Thoracic aorta (tissue), 2 donors: ENCODE results near the gene ZNF83. TPM values are rescaled to one million over a fixed set of nuclear protein-coding genes. Genes with fewer than 3 reads are reported as not detected.

ENCODE experiments used
- ATAC-seq: fragments of 150-250 bp; one replicate; pipeline ENCODE4 v1.8.0; 2017; ENCODE audit warnings: low read depth; ENCODE audit not compliant: insufficient number of reproducible peaks, low FRiP score
- DNase-seq: peaks from one replicate; pipeline ENCODE4 v3.0.0-alpha.2; 2020; ENCODE audit warnings: low spot score
- H3K27ac ChIP-seq, 2 donors: fragments of 200-600 bp; sonication (generic); 1 replicate in 1 of 2; 2 replicates in 1 of 2; pipeline ENCODE4 v1.5.1; 2016; ENCODE audit warnings: mild to moderate bottlenecking in 2 of 2, moderate library complexity in 2 of 2
- H3K27me3 ChIP-seq: fragments of 200-600 bp; sonication (generic); replicated peaks from 2 replicates; pipeline ENCODE4 v1.6.0; 2016; ENCODE audit warnings: mild to moderate bottlenecking; ENCODE audit not compliant: insufficient read depth
- H3K36me3 ChIP-seq: fragments of 200-600 bp; sonication (generic); one replicate; pipeline ENCODE4 v1.5.1; 2016
- H3K4me1 ChIP-seq, 2 donors: fragments of 200-600 bp; sonication (generic); 1 replicate in 1 of 2; 2 replicates in 1 of 2; pipeline versions ENCODE4 v1.5.1 to v1.6.0; 2016; ENCODE audit warnings: low read depth in 2 of 2, mild to moderate bottlenecking in 1 of 2; ENCODE audit not compliant: control insufficient read depth in 1 of 2
- H3K4me3 ChIP-seq: fragments of 200-600 bp; sonication (generic); 2 replicates; pipeline ENCODE4 v1.5.1; 2016; ENCODE audit warnings: mild to moderate bottlenecking
- H3K9me3 ChIP-seq: fragments of 200-600 bp; sonication (generic); 2 replicates; pipeline ENCODE4 v1.5.1; 2016
- CTCF ChIP-seq: fragments of 200-600 bp; sonication (generic); IDR thresholded peaks from one replicate; pipeline ENCODE4 v1.5.1; 2019; ENCODE audit warnings: antibody characterized with exemption
- total RNA-seq, 2 donors: library from RNA; depleted of rRNA; stranded (reverse); fragments of >200 nt; gene quantifications; one replicate each; pipeline versions ENCODE4 v1.1.0 to v1.2.3, GENCODE V29; 2016

ZNF83 gene
- total RNA-seq, 2 donors from 2014 or later, result 70.0 to 143 TPM

- DNase-seq (no peak), ATAC-seq (no peak)
- no peak for TF ChIP-seq CTCF
- Histone ChIP-seq H3K4me3 (no peak overlapping the region), H3K27me3 (no peaks in the 10 kb centered on the region), H3K36me3 (peaks cover 24% of the 10 kb centered on the region), H3K27ac (no peak overlapping the region), H3K4me1 (no peaks in the 10 kb centered on the region), H3K9me3 (no peaks in the 10 kb centered on the region)
Observed at GRCh38 chr19:52659013-52659412, 20.9 kb upstream of the ZNF83 start.

GRCh38 chr19:52658595-52658994 lies 20.4 kb upstream of the ZNF83 start:
- Histone ChIP-seq H3K27me3 (no peaks in the 10 kb centered on the region), H3K27ac (no peak overlapping the region), H3K4me1 (no peaks in the 10 kb centered on the region), H3K36me3 (peaks cover 27% of the 10 kb centered on the region), H3K4me3 (no peak overlapping the region), H3K9me3 (no peaks in the 10 kb centered on the region)
- no peak for TF ChIP-seq CTCF
- no peak for ATAC-seq
- no peak for DNase-seq

- no peak overlapping the region for H3K4me3 ChIP-seq
- H3K36me3 ChIP-seq, result peaks cover 35% of the 10 kb centered on the region
- H3K27ac ChIP-seq, result no peak overlapping the region
- no peaks in the 10 kb centered on the region for H3K27me3 ChIP-seq
- H3K9me3 ChIP-seq, result no peaks in the 10 kb centered on the region
- peaks cover 6 to 17% of the 10 kb centered on the region in 2 donors for H3K4me1 ChIP-seq
- ATAC-seq, result no peak
- DNase-seq, result no peak
- no peak for TF ChIP-seq CTCF
Observed at GRCh38 chr19:52653161-52653560, 15.0 kb upstream of the ZNF83 start.

GRCh38 chr19:52651956-52652355 lies 13.8 kb upstream of the ZNF83 start:
- H3K4me3 ChIP-seq, result no peak overlapping the region
- H3K27me3 ChIP-seq, result no peaks in the 10 kb centered on the region
- DNase-seq (no peak), ATAC-seq (no peak)
- no peak overlapping the region for H3K27ac ChIP-seq
- peaks cover under 1% of the 10 kb centered on the region for H3K9me3 ChIP-seq
- H3K36me3 ChIP-seq, result peaks cover 35% of the 10 kb centered on the region
- no peak for TF ChIP-seq CTCF
- peaks cover 15 to 26% of the 10 kb centered on the region in 2 donors for H3K4me1 ChIP-seq

GRCh38 chr19:52648336-52649016 lies 10.3 kb upstream of the ZNF83 start:
- no peak for DNase-seq
- ATAC-seq, result peak; percentile 92

More at GRCh38 chr19:52648336-52649016, 10.3 kb upstream of the ZNF83 start:
- TF ChIP-seq CTCF, result no peak
- H3K9me3 ChIP-seq, result peaks cover 4% of the 10 kb centered on the region
- H3K27ac ChIP-seq, result peak overlapping the region; percentile 72 to 93
- peaks cover 15 to 26% of the 10 kb centered on the region in 2 donors for H3K4me1 ChIP-seq
- peak overlapping the region; percentile 56 for H3K4me3 ChIP-seq
- H3K27me3 ChIP-seq, result no peaks in the 10 kb centered on the region
- peaks cover 17% of the 10 kb centered on the region for H3K36me3 ChIP-seq
